ENCODE results near the gene TMEM256. TPM values are rescaled to one million over a fixed set of nuclear protein-coding genes. Genes with fewer than 3 reads are reported as not detected.

TMEM256 gene
- total and polyA plus RNA-seq, 9 of the 15 experiments (the other 6 are each of a cell fraction or from before 2014, with no cell fraction given) = 43.4 to 177 (median 68.5) TPM

GRCh38 chr17:7356072-7356549 lies 47.8 kb downstream of the TMEM256 start:
- intact Hi-C loops (cut with micrococcal nuclease) = loop anchor here (5.0 kb wide), 2 partner anchors 146 to 206 kb away; partner anchors contain the start of gene SENP3
- Histone ChIP-seq H3K36me3 (ENCODE audit: control insufficient read depth, insufficient read depth, low read length) (no peaks in the 10 kb centered on the region), H3K4me2 (ENCODE audit: insufficient read depth, low read length) (peak overlapping the region; percentile 54; the same call in 1 of the 2 replicates), H3K27ac (ENCODE audit: extremely low read depth, low read depth, low read length) (no peak overlapping the region), H3K79me2 (ENCODE audit: control insufficient read depth, insufficient read depth, low read length) (peaks cover 3% of the 10 kb centered on the region), H2AFZ (ENCODE audit: low read depth, low read length) (0 out of 2 replicates have a peak overlapping the region, but pooled peaks have one; percentile 48), H3K27me3 (ENCODE audit: control insufficient read depth in 2 of 2, insufficient read depth in 2 of 2, low read length in 2 of 2) (no peaks in the 10 kb centered on the region), H3K9ac (ENCODE audit: insufficient read depth in 1 of 2, low read depth in 2 of 2, low read length in 2 of 2) (peak overlapping the region in 1 of 2 experiments; percentile 68; a peak in 2 of 4 replicates), H3K4me1 (replicated peaks in 1 of 2; ENCODE audit: control insufficient read depth in 2 of 2, insufficient read depth in 2 of 2, low read length in 2 of 2) (peaks cover 0 to 37% of the 10 kb centered on the region in 2 experiments; a peak in 3 of 5 replicates), H3K4me3 (no peak overlapping the region), H4K20me1 (replicated peaks; ENCODE audit: control insufficient read depth, insufficient read depth, low read length) (no peaks in the 10 kb centered on the region), H3K9me3 (replicated peaks; ENCODE audit: control insufficient read depth, insufficient read depth, low read depth, low read length) (no peaks in the 10 kb centered on the region), H3K9me1 (ENCODE audit: control insufficient read depth, insufficient read depth, low read length) (no peaks in the 10 kb centered on the region)
- no TSS peak for BruUV-seq (replicated peaks)
- 5% methylated on average over 11 of the region's 12 CpGs for WGBS (ENCODE audit: insufficient coverage, low coverage, missing lambda C conversion rate)
- ATAC-seq = peak; percentile 77
- ChIA-PET CTCF (ENCODE audit: low intra/inter-chr PET ratio) (interaction anchor here (0.6 to 1.7 kb wide), 3 partner anchors 127 to 220 kb away, joined by 3 to 9 read pairs (median 5); no protein-coding TSS in a partner anchor), POLR2A (interaction anchor here (0.6 to 1.6 kb wide), 6 partner anchors 24 to 230 kb away, joined by 3 to 7 read pairs (median 4); no protein-coding TSS in a partner anchor)
- DNase-seq (ENCODE audit: extremely low read depth in 1 of 4, low spot score in 3 of 4) = peak; percentile 78 to 86 (median 81)
- peak; percentile 88 for FAIRE-seq
- in situ Hi-C loops (cut with MboI) = loop anchor here (10.0 kb wide), 1 partner anchor 199 kb away; the partner anchor contains the start of gene TNFSF13
- TF ChIP-seq CGGBP1 (CRISPR knock-in tag; IDR thresholded peaks at IDR 0.05) (no peak), ZZZ3 (IDR thresholded peaks at IDR 0.05) (no peak), CTCFL (IDR thresholded peaks at IDR 0.05; ENCODE audit: borderline replicate concordance, insufficient read depth, low read depth, low read length, poor library complexity, severe bottlenecking) (peak; percentile 35), MAZ (CRISPR knock-in tag; conservative IDR thresholded peaks at IDR 0.05 in 1 of 2, IDR thresholded peaks at IDR 0.05 in 1 of 2) (peak; percentile 69 to 77), HDAC2 (IDR thresholded peaks at IDR 0.05) (no peak), ZNF740 (CRISPR knock-in tag; IDR thresholded peaks at IDR 0.05) (peak; percentile 67; the same call in 1 of the 2 replicates), ZNF740 (tag; IDR thresholded peaks at IDR 0.05) (no peak), BRF2 (IDR thresholded peaks at IDR 0.05; ENCODE audit: borderline replicate concordance, insufficient read depth, insufficient read length) (no peak), IRF2 (CRISPR knock-in tag; IDR thresholded peaks at IDR 0.05) (no peak), NFE2L1 (tag; IDR thresholded peaks at IDR 0.05; ENCODE audit: borderline replicate concordance, low read depth) (no peak), KDM4B (IDR thresholded peaks at IDR 0.05; ENCODE audit: borderline replicate concordance in 2 of 2, low read depth in 1 of 2) (peak in 1 of 2 experiments; percentile 62; a peak in 1 of 4 replicates), HINFP (tag; conservative IDR thresholded peaks at IDR 0.05; ENCODE audit: low read depth) (no peak), ZKSCAN3 (CRISPR knock-in tag; IDR thresholded peaks at IDR 0.05) (no peak), SRF (CRISPR knock-in tag; IDR thresholded peaks at IDR 0.05) (no peak)
